ENCODE measurements around the gene NTF3. TPM values are rescaled to one million over a fixed set of nuclear protein-coding genes. Genes with fewer than 3 reads are reported as not detected.

The NTF3 gene
- total RNA-seq, 1 donor from 2014 or later = 8.6 TPM

- H3K4me1 Mint-ChIP-seq = peaks cover 10% of the 10 kb centered on the region
- TF ChIP-seq CTCF (IDR thresholded peaks at IDR 0.05; ENCODE audit: unreplicated experiment) = no peak
- H3K4me3 Mint-ChIP-seq = no peak overlapping the region
- peak in 1 of 2 experiments; percentile 19 for DNase-seq (ENCODE audit: low spot score in 2 of 2, unreplicated experiment in 2 of 2)
- H3K36me3 Mint-ChIP-seq = no peaks in the 10 kb centered on the region
- H3K27me3 Mint-ChIP-seq (ENCODE audit: low read depth) = peaks cover 13% of the 10 kb centered on the region
- H3K27ac Mint-ChIP-seq = no peak overlapping the region
- no peaks in the 10 kb centered on the region for H3K9me3 Mint-ChIP-seq
Observed at GRCh38 chr12:5512601-5512970, 80.7 kb downstream of the NTF3 start.

- Mint-ChIP-seq H3K4me3 (no peak overlapping the region), H3K36me3 (no peaks in the 10 kb centered on the region), H3K4me1 (peaks cover 8% of the 10 kb centered on the region), H3K27ac (no peak overlapping the region), H3K9me3 (no peaks in the 10 kb centered on the region), H3K27me3 (ENCODE audit: low read depth) (peaks cover 13% of the 10 kb centered on the region)
- no peak for TF ChIP-seq CTCF (IDR thresholded peaks at IDR 0.05; ENCODE audit: unreplicated experiment)
- peak in 1 of 2 experiments; percentile 10 for DNase-seq (ENCODE audit: low spot score in 2 of 2, unreplicated experiment in 2 of 2)
Observed at GRCh38 chr12:5513406-5513805, 81.5 kb downstream of the NTF3 start.

GRCh38 chr12:5514016-5514415, 82.1 kb downstream of the NTF3 start:
- peaks cover 13% of the 10 kb centered on the region for H3K27me3 Mint-ChIP-seq (ENCODE audit: low read depth)
- H3K36me3 Mint-ChIP-seq = no peaks in the 10 kb centered on the region
- H3K9me3 Mint-ChIP-seq = no peaks in the 10 kb centered on the region
- DNase-seq (ENCODE audit: low spot score in 2 of 2, unreplicated experiment in 2 of 2) = peak in 1 of 2 experiments; percentile 16
- H3K4me3 Mint-ChIP-seq = no peak overlapping the region
- H3K4me1 Mint-ChIP-seq = peaks cover 4% of the 10 kb centered on the region
- no peak for TF ChIP-seq CTCF (IDR thresholded peaks at IDR 0.05; ENCODE audit: unreplicated experiment)
- H3K27ac Mint-ChIP-seq = no peak overlapping the region

- DNase-seq (ENCODE audit: low spot score in 2 of 2, unreplicated experiment in 2 of 2) = peak in 1 of 2 experiments; percentile 13
- H3K27ac Mint-ChIP-seq = no peak overlapping the region
- H3K27me3 Mint-ChIP-seq (ENCODE audit: low read depth) = peaks cover 13% of the 10 kb centered on the region
Observed at GRCh38 chr12:5514545-5514944, 82.6 kb downstream of the NTF3 start.

GRCh38 chr12:5515458-5515857, 83.5 kb downstream of the NTF3 start:
- no peak overlapping the region for H3K27ac Mint-ChIP-seq
- no peak for TF ChIP-seq CTCF (IDR thresholded peaks at IDR 0.05; ENCODE audit: unreplicated experiment)
- H3K27me3 Mint-ChIP-seq (ENCODE audit: low read depth) = peaks cover 13% of the 10 kb centered on the region
- H3K4me3 Mint-ChIP-seq = no peak overlapping the region
- H3K36me3 Mint-ChIP-seq = no peaks in the 10 kb centered on the region
- peaks cover 8% of the 10 kb centered on the region for H3K4me1 Mint-ChIP-seq
- DNase-seq (ENCODE audit: low spot score in 2 of 2, unreplicated experiment in 2 of 2) = no peak
- H3K9me3 Mint-ChIP-seq = no peaks in the 10 kb centered on the region

More at GRCh38 chr12:5514545-5514944, 82.6 kb downstream of the NTF3 start:
- H3K4me1 Mint-ChIP-seq = peaks cover 6% of the 10 kb centered on the region
- H3K36me3 Mint-ChIP-seq = no peaks in the 10 kb centered on the region
- H3K4me3 Mint-ChIP-seq = no peak overlapping the region
- no peak for TF ChIP-seq CTCF (IDR thresholded peaks at IDR 0.05; ENCODE audit: unreplicated experiment)
- no peaks in the 10 kb centered on the region for H3K9me3 Mint-ChIP-seq

All from mesothelial cell of epicardium (in vitro differentiated cells).